ENCODE measurements around the gene TRIM63.

GRCh38 chr1:26031196-26031595 lies 36.2 kb downstream of the TRIM63 start:
- no peak for TF ChIP-seq EZH2 (IDR thresholded peaks at IDR 0.05; ENCODE audit: borderline replicate concordance, low read depth, low read length, poor library complexity, severe bottlenecking)
- TF ChIP-seq, protein P1, sequence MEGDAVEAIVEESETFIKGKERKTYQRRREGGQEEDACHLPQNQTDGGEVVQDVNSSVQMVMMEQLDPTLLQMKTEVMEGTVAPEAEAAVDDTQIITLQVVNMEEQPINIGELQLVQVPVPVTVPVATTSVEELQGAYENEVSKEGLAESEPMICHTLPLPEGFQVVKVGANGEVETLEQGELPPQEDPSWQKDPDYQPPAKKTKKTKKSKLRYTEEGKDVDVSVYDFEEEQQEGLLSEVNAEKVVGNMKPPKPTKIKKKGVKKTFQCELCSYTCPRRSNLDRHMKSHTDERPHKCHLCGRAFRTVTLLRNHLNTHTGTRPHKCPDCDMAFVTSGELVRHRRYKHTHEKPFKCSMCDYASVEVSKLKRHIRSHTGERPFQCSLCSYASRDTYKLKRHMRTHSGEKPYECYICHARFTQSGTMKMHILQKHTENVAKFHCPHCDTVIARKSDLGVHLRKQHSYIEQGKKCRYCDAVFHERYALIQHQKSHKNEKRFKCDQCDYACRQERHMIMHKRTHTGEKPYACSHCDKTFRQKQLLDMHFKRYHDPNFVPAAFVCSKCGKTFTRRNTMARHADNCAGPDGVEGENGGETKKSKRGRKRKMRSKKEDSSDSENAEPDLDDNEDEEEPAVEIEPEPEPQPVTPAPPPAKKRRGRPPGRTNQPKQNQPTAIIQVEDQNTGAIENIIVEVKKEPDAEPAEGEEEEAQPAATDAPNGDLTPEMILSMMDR (conservative IDR thresholded peaks at IDR 0.05; ENCODE audit: low read depth, low read length): no peak

Data from A673 (cell line).